IMR-90 (cell line): ENCODE measurements around the gene SUN1. TPM values are rescaled to one million over a fixed set of nuclear protein-coding genes. Genes with fewer than 3 reads are reported as not detected.

Experiments used
- ATAC-seq: fragments of 200-7000 bp; cut with Tn5 transposase; 2 replicates; pipeline ENCODE4 v1.9.1; 2020; ENCODE audit warnings: low read depth, mild to moderate bottlenecking, moderate library complexity
- BruUV-seq: library from RNA; stranded (reverse); fragments of 400-500 nt; replicated peaks from 2 replicates; lab custom pipeline; 2021; lab: Mats Ljungman, UMichigan
- CTCF ChIA-PET: fragments of 300-600 bp; formaldehyde crosslinking; extraction: SDS; loops from one replicate; lab custom pipeline; 2021; ENCODE audit warnings: antibody characterized with exemption; lab: Yijun Ruan, JAX
- POLR2A ChIA-PET: fragments of 300-600 bp; sonication (Branson Sonifier 250); formaldehyde crosslinking; loops from one replicate; lab custom pipeline; 2022; ENCODE audit warnings: antibody characterized with exemption; ENCODE audit not compliant: unreplicated experiment; lab: Charles Lee
- DNase-seq: peaks from one replicate; pipeline ENCODE4 v3.0.0; 2013
- H2AFZ ChIP-seq: replicated peaks from 2 replicates; pipeline ENCODE3; 2013; ENCODE audit warnings: low read length, mild to moderate bottlenecking; ENCODE audit not compliant: poor library complexity
- H2AK5ac ChIP-seq: 2 replicates; pipeline ENCODE4 v1.6.1; 2013; ENCODE audit warnings: low read depth, low read length, inconsistent platforms
- H2AK9ac ChIP-seq: replicated peaks from 2 replicates; pipeline ENCODE3; 2013; ENCODE audit warnings: mild to moderate bottlenecking, low read depth, low read length, moderate library complexity; ENCODE audit not compliant: poor library complexity
- H2BK120ac ChIP-seq: 2 replicates; pipeline ENCODE4 v1.6.1; 2013; ENCODE audit warnings: low read depth, low read length, inconsistent platforms
- H2BK15ac ChIP-seq: 3 replicates; pipeline ENCODE4 v1.6.1; 2013; ENCODE audit warnings: low read depth, low read length, inconsistent platforms
- H2BK20ac ChIP-seq: 2 replicates; pipeline ENCODE4 v1.6.1; 2013; ENCODE audit warnings: low read depth, mild to moderate bottlenecking, inconsistent platforms, low read length, moderate library complexity
- H2BK5ac ChIP-seq: 2 replicates; pipeline ENCODE4 v1.6.1; 2013; ENCODE audit warnings: mild to moderate bottlenecking, low read depth, low read length, inconsistent platforms; ENCODE audit not compliant: poor library complexity, severe bottlenecking
- H3K14ac ChIP-seq: replicated peaks from 2 replicates; pipeline ENCODE4 v1.6.1; 2013; ENCODE audit warnings: low read depth, low read length, inconsistent platforms
- H3K18ac ChIP-seq: 2 replicates; pipeline ENCODE4 v1.6.1; 2013; ENCODE audit warnings: low read depth, low read length, control low read depth
- H3K23ac ChIP-seq: 2 replicates; pipeline ENCODE4 v1.6.1; 2013; ENCODE audit warnings: low read depth, low read length, inconsistent platforms
- H3K27ac ChIP-seq: 2 replicates; pipeline ENCODE4 v1.5.1; 2013; ENCODE audit warnings: mild to moderate bottlenecking, control low read depth, low read length; ENCODE audit not compliant: insufficient read depth
- H3K27me3 ChIP-seq: 2 replicates; pipeline ENCODE4 v1.6.1; 2013; ENCODE audit warnings: low read length; ENCODE audit not compliant: control insufficient read depth, insufficient read depth
- H3K36me3 ChIP-seq: 2 replicates; pipeline ENCODE4 v1.6.1; 2013; ENCODE audit warnings: low read length, mixed read lengths; ENCODE audit not compliant: control insufficient read depth, insufficient read depth
- H3K4ac ChIP-seq: 2 replicates; pipeline ENCODE4 v1.6.1; 2013; ENCODE audit warnings: low read depth, low read length, inconsistent platforms
- H3K4me1 ChIP-seq: 2 replicates; pipeline ENCODE4 v1.6.1; 2013; ENCODE audit warnings: low read length, mixed read lengths; ENCODE audit not compliant: control insufficient read depth, insufficient read depth
- H3K4me2 ChIP-seq: 2 replicates; pipeline ENCODE4 v1.6.1; 2013; ENCODE audit warnings: low read depth, mild to moderate bottlenecking, control low read depth, low read length, moderate library complexity
- H3K4me3 ChIP-seq: 2 replicates; pipeline ENCODE4 v1.5.1; 2013; ENCODE audit warnings: low read depth, mild to moderate bottlenecking, control low read depth, low read length, moderate library complexity; ENCODE audit not compliant: insufficient read depth
- H3K56ac ChIP-seq: 2 replicates; pipeline ENCODE4 v1.6.1; 2013; ENCODE audit warnings: low read length, inconsistent platforms; ENCODE audit not compliant: insufficient read depth; ENCODE audit errors: extremely low read depth
- H3K79me1 ChIP-seq, 2 experiments: 2 replicates each; pipeline ENCODE4 v1.6.1; 2013; ENCODE audit warnings: low read length in 2 of 2, inconsistent platforms in 1 of 2, low read depth in 1 of 2
- H3K9ac ChIP-seq: 2 replicates; pipeline ENCODE4 v1.6.1; 2013; ENCODE audit warnings: low read depth, low read length, control low read depth
- H3K9me1 ChIP-seq: 2 replicates; pipeline ENCODE4 v1.6.1; 2013; ENCODE audit warnings: low read length, inconsistent platforms; ENCODE audit not compliant: insufficient read depth
- H3K9me3 ChIP-seq: 2 replicates; pipeline ENCODE4 v1.6.1; 2013; ENCODE audit warnings: low read length; ENCODE audit not compliant: control insufficient read depth, insufficient read depth
- H4K20me1 ChIP-seq: 2 replicates; pipeline ENCODE4 v1.6.1; 2013; ENCODE audit warnings: low read length, inconsistent platforms; ENCODE audit not compliant: insufficient read depth
- H4K5ac ChIP-seq: 2 replicates; pipeline ENCODE4 v1.6.1; 2013; ENCODE audit warnings: mild to moderate bottlenecking, low read depth, low read length, control low read depth
- H4K8ac ChIP-seq, 2 experiments: 2 replicates each; pipeline ENCODE4 v1.6.1; 2013; ENCODE audit warnings: low read depth in 2 of 2, low read length in 2 of 2, control low read depth in 1 of 2, inconsistent platforms in 1 of 2
- H4K91ac ChIP-seq: 2 replicates; pipeline ENCODE4 v1.6.1; 2013; ENCODE audit warnings: low read depth, low read length, inconsistent platforms; ENCODE audit not compliant: insufficient read depth
- BHLHE40 ChIP-seq: fragments of 150-350 bp; IDR thresholded peaks from 2 replicates; pipeline ENCODE4 v1.6.1; 2016; ENCODE audit warnings: mild to moderate bottlenecking, low read depth, low read length
- CEBPB ChIP-seq: IDR thresholded peaks from 2 replicates; pipeline ENCODE4 v1.6.1; 2012; ENCODE audit warnings: low read depth, low read length, improper control_type of control experiment
- FOS ChIP-seq: fragments of 150-350 bp; IDR thresholded peaks from 2 replicates; pipeline ENCODE4 v1.6.1; 2016; ENCODE audit warnings: low read depth, low read length
- NFE2L2 ChIP-seq: fragments of 150-350 bp; IDR thresholded peaks from 2 replicates; pipeline ENCODE4 v1.6.1; 2016; ENCODE audit warnings: low read depth, mild to moderate bottlenecking, low read length
- RAD21 ChIP-seq: IDR thresholded peaks from 2 replicates; pipeline ENCODE4 v1.6.1; 2012; ENCODE audit warnings: low read length, improper control_type of control experiment
- WGBS, 2 experiments: methylation state at CpG; one replicate each; pipeline versions ENCODE4 v1.1.5 to v1.1.7; 2013; ENCODE audit warnings: missing lambda C conversion rate in 2 of 2; ENCODE audit not compliant: insufficient read length in 1 of 2; ENCODE audit errors: extremely low coverage in 2 of 2; 5-methylcytosine and 5-hydroxymethylcytosine counted together
- dilution Hi-C: fragments of 300-500 bp; cut with HindIII; formaldehyde crosslinking; loops from one replicate; pipeline ENCODE4 v1.14.3; 2018; ENCODE audit warnings: low sequenced_read_pairs; ENCODE audit not compliant: unreplicated experiment
- in situ Hi-C: fragments of 300-500 bp; cut with MboI; formaldehyde crosslinking; loops from 3 replicates; pipeline ENCODE4 v1.14.3; 2019; ENCODE audit warnings: low sequenced_read_pairs, inconsistent platforms, mixed read lengths
- intact Hi-C: fragments of 100-400 bp; cut with micrococcal nuclease; formaldehyde crosslinking; loops from 2 replicates; pipeline ENCODE4 v1.10.0; 2022
- polyA plus RNA-seq, 3 experiments: library from polyadenylated mRNA; depleted of rRNA; stranded (reverse); fragments of >200 nt; gene quantifications; 2 replicates each; pipeline ENCODE4 v1.2.3, GENCODE V29; 2012; ENCODE audit warnings: low replicate concordance in 1 of 3
- total RNA-seq: library from RNA; depleted of rRNA; stranded (reverse); fragments of >200 nt; gene quantifications from 2 replicates; pipeline ENCODE4 v1.2.3, GENCODE V29; 2012
- TF ChIP-seq, protein P1 (sequence below): fragments of 150-350 bp; IDR thresholded peaks from 2 replicates; pipeline ENCODE4 v1.6.1; 2017; ENCODE audit warnings: mild to moderate bottlenecking, antibody characterized with exemption, low read length, low read depth
- TF ChIP-seq, protein P2 (sequence below): fragments of 150-350 bp; IDR thresholded peaks from 2 replicates; pipeline ENCODE4 v1.6.1; 2016; ENCODE audit warnings: low read depth, mild to moderate bottlenecking, low read length, moderate library complexity, borderline replicate concordance

Gene SUN1
- total and polyA plus RNA-seq, 2 of the 4 experiments (the other 2 are of a cell fraction): 113 to 239 TPM

DNA sequence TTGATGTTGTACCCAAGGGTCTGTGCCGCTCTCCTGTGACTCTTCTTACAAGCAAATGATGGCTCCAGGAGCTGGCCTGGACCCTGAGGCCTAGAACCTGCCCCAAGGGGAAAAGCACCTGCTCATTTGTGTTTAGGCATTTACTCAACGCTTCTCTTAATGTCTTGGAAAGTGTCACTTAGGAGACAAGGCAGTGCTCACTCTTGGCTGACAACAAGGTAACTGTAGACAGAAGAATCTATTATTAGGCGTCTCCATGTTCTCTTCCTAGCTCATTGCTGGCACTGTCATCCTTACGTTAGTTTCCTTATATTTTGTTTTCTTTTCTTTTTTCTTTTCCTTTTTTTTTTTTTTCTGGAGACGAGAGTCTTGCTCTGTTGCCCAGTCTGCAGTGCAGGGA is 38.1 kb upstream of the SUN1 start (continued):
- TF ChIP-seq, protein P1, sequence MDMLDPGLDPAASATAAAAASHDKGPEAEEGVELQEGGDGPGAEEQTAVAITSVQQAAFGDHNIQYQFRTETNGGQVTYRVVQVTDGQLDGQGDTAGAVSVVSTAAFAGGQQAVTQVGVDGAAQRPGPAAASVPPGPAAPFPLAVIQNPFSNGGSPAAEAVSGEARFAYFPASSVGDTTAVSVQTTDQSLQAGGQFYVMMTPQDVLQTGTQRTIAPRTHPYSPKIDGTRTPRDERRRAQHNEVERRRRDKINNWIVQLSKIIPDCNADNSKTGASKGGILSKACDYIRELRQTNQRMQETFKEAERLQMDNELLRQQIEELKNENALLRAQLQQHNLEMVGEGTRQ: no peak
- no peak for TF ChIP-seq CEBPB
- TF ChIP-seq BHLHE40: no peak
- no peak for TF ChIP-seq NFE2L2
- TF ChIP-seq FOS: no peak
- no peak for TF ChIP-seq RAD21

DNA sequence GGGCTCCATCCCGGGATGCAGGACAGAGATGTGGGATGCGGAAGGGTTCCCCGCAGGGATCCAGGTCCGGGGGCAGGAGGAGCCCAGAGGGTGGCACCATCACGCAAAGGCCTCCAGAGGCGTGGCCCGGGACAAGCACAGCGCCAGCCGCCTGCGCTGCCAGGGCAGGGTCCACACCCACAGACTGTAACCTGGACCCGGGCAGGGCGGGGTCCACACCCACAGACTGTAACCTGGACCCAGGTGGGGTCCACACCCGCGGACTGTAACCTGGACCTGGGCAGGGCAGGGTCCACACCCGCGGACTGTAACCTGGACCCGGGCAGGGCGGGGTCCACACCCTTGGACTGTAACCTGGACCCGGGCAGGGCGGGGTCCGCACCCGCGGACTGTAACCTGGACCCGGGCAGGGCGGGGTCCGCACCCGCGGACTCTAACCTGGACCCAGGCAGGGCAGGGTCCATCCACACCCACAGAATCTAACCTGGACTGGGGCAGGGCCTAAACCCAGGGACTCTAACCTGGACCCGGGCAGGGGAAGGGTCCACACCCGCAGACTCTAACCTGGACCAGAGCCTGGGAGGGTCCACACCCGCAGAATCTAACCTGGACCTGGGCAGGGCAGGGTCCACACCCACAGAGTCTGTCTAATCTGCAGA is 37.5 kb upstream of the SUN1 start:
- in situ Hi-C loops: no loop called here
- no peak overlapping the region for H4K91ac ChIP-seq
- ATAC-seq (no peak), DNase-seq (no peak)
- 97% methylated on average over 13 of the region's 31 CpGs; no CpG with 5 or more reads in 1 of the 2 experiments for WGBS, 2 experiments
- dilution Hi-C loops: no loop called here
- TF ChIP-seq, protein P2, sequence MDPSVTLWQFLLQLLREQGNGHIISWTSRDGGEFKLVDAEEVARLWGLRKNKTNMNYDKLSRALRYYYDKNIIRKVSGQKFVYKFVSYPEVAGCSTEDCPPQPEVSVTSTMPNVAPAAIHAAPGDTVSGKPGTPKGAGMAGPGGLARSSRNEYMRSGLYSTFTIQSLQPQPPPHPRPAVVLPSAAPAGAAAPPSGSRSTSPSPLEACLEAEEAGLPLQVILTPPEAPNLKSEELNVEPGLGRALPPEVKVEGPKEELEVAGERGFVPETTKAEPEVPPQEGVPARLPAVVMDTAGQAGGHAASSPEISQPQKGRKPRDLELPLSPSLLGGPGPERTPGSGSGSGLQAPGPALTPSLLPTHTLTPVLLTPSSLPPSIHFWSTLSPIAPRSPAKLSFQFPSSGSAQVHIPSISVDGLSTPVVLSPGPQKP: no peak
- no peaks in the 10 kb centered on the region for H4K20me1 ChIP-seq
- H3K36me3 ChIP-seq: no peaks in the 10 kb centered on the region
- H3K27me3 ChIP-seq: no peaks in the 10 kb centered on the region
- H2AK9ac ChIP-seq: no peak overlapping the region
- ChIA-PET POLR2A (no interaction called here), CTCF (no interaction called here)
- no peak overlapping the region for H2BK5ac ChIP-seq
- H2BK20ac ChIP-seq: no peak overlapping the region
- no peak overlapping the region for H4K5ac ChIP-seq
- H3K9ac ChIP-seq: no peak overlapping the region
- H2AFZ ChIP-seq: no peak overlapping the region
- H3K27ac ChIP-seq: no peak overlapping the region
- H3K4ac ChIP-seq: no peak overlapping the region
- H3K23ac ChIP-seq: no peak overlapping the region
- no peak overlapping the region for H4K8ac ChIP-seq
- BruUV-seq: no TSS peak
- H3K9me1 ChIP-seq: no peaks in the 10 kb centered on the region
- no peak overlapping the region for H3K4me2 ChIP-seq
- no peak overlapping the region for H2BK120ac ChIP-seq
- intact Hi-C loops: no loop called here
- H3K18ac ChIP-seq: no peak overlapping the region
- H3K79me1 ChIP-seq: no peaks in the 10 kb centered on the region
- H3K4me1 ChIP-seq: no peaks in the 10 kb centered on the region
- H3K56ac ChIP-seq: no peak overlapping the region
- H2BK15ac ChIP-seq: no peak overlapping the region
- H3K4me3 ChIP-seq: no peak overlapping the region
- no peaks in the 10 kb centered on the region for H3K9me3 ChIP-seq
- no peak overlapping the region for H3K14ac ChIP-seq
- no peak overlapping the region for H2AK5ac ChIP-seq
